ENCODE results near the gene AMBRA1.

AMBRA1 gene

DNA sequence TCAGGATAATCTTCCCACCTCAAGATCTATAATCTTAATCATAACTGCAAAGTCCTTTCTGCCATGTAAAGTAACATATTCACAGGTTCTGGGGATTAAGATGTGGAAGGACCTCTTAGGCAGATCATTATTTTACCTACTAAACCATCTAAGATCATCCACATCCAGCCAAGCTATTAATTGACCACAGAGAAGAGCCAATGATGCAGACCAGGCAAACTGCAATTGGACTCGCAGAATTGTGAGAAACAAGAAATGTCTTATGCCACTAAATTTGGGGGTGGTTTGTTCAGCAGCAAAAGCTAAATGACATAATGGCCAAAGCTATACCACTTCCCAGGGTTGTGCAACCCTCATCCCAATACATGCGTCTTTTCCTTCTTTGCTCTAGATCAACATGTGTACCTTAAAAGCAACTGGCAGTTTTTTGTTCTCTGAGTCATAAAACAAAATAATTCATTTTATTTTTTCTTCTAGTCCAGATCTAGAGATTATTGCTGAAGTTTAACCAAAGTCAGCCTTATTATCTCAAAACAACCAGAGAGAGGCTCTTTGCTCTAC is 113.6 kb downstream of the AMBRA1 start:
- ATAC-seq = peak; percentile 54
- TF ChIP-seq ZNF8 (CRISPR knock-in tag; IDR thresholded peaks at IDR 0.05) (no peak), ARNTL (CRISPR knock-in tag; IDR thresholded peaks at IDR 0.05; ENCODE audit: borderline replicate concordance, low read depth) (no peak), ESRRG (CRISPR knock-in tag; IDR thresholded peaks at IDR 0.05) (no peak), ZFP30 (CRISPR knock-in tag; IDR thresholded peaks at IDR 0.05) (no peak), GLIS3 (CRISPR knock-in tag; IDR thresholded peaks at IDR 0.05) (no peak), ISL1 (CRISPR knock-in tag; IDR thresholded peaks at IDR 0.05) (no peak), RARB (CRISPR knock-in tag; IDR thresholded peaks at IDR 0.05) (no peak), OSR1 (CRISPR knock-in tag; IDR thresholded peaks at IDR 0.05) (no peak), CSRNP3 (CRISPR knock-in tag; IDR thresholded peaks at IDR 0.05) (no peak), CSDC2 (CRISPR knock-in tag; IDR thresholded peaks at IDR 0.05) (no peak), TOX (CRISPR knock-in tag; IDR thresholded peaks at IDR 0.05; ENCODE audit: borderline replicate concordance) (no peak), ZNF565 (CRISPR knock-in tag; conservative IDR thresholded peaks at IDR 0.05; ENCODE audit: low read depth) (no peak), SNAI2 (CRISPR knock-in tag; IDR thresholded peaks at IDR 0.05) (no peak), ZFP3 (CRISPR knock-in tag; IDR thresholded peaks at IDR 0.05) (no peak), BACH2 (CRISPR knock-in tag; IDR thresholded peaks at IDR 0.05; ENCODE audit: borderline replicate concordance) (no peak), ZC3H10 (CRISPR knock-in tag; IDR thresholded peaks at IDR 0.05) (no peak), PPARA (CRISPR knock-in tag; IDR thresholded peaks at IDR 0.05; ENCODE audit: borderline replicate concordance) (no peak), TCF4 (CRISPR knock-in tag; IDR thresholded peaks at IDR 0.05; ENCODE audit: borderline replicate concordance) (no peak)
- TF ChIP-seq, protein P1, sequence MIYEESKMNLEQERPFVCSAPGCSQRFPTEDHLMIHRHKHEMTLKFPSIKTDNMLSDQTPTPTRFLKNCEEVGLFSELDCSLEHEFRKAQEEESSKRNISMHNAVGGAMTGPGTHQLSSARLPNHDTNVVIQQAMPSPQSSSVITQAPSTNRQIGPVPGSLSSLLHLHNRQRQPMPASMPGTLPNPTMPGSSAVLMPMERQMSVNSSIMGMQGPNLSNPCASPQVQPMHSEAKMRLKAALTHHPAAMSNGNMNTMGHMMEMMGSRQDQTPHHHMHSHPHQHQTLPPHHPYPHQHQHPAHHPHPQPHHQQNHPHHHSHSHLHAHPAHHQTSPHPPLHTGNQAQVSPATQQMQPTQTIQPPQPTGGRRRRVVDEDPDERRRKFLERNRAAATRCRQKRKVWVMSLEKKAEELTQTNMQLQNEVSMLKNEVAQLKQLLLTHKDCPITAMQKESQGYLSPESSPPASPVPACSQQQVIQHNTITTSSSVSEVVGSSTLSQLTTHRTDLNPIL (CRISPR knock-in tag; IDR thresholded peaks at IDR 0.05; ENCODE audit: low read depth) = no peak
- TF ChIP-seq, protein P2, sequence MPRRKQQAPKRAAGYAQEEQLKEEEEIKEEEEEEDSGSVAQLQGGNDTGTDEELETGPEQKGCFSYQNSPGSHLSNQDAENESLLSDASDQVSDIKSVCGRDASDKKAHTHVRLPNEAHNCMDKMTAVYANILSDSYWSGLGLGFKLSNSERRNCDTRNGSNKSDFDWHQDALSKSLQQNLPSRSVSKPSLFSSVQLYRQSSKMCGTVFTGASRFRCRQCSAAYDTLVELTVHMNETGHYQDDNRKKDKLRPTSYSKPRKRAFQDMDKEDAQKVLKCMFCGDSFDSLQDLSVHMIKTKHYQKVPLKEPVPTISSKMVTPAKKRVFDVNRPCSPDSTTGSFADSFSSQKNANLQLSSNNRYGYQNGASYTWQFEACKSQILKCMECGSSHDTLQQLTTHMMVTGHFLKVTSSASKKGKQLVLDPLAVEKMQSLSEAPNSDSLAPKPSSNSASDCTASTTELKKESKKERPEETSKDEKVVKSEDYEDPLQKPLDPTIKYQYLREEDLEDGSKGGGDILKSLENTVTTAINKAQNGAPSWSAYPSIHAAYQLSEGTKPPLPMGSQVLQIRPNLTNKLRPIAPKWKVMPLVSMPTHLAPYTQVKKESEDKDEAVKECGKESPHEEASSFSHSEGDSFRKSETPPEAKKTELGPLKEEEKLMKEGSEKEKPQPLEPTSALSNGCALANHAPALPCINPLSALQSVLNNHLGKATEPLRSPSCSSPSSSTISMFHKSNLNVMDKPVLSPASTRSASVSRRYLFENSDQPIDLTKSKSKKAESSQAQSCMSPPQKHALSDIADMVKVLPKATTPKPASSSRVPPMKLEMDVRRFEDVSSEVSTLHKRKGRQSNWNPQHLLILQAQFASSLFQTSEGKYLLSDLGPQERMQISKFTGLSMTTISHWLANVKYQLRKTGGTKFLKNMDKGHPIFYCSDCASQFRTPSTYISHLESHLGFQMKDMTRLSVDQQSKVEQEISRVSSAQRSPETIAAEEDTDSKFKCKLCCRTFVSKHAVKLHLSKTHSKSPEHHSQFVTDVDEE (CRISPR knock-in tag; IDR thresholded peaks at IDR 0.05) = no peak

DNA sequence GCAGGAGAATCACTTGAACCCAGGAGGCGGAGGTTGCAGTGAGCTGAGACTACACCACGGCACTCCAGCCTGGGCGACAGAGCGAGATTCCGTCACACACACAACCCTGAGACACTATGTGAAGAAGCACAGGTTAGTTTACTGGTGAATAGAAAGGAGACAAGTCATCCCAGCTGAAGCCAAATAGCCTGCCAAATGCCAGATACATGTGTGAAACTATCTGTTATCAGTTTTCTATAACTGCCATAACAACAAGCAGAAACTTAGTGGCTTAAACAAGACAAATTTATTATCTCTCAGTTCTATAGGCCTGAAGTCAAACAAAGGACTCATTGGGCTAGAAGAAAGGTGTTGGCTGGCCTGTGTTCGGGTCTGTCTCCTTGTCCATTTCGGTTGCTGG is 114.2 kb downstream of the AMBRA1 start:
- no peak for ATAC-seq
- no peak for TF ChIP-seq BACH2 (CRISPR knock-in tag; IDR thresholded peaks at IDR 0.05; ENCODE audit: borderline replicate concordance)
- TF ChIP-seq ZNF8 (CRISPR knock-in tag; IDR thresholded peaks at IDR 0.05) = no peak

DNA sequence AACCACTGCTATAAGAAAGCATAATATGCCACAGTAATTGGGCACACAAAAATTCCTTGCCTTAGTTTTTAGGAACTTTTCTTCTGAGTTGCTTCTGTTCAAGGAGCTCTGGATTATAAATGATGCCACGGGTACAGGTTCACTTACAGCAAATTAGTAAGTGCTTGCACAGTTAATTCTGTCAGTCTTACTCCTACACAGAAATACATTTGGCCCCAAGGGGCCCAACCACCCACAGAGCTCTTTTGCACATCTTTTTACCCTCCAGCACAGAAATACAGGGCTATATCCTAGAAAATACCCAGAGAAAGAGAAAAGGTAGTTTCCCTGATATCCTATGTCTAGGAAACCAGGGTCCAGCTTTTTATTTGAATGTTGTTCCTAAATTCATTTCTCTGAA is 115.6 kb downstream of the AMBRA1 start:
- TF ChIP-seq ESRRG (CRISPR knock-in tag; IDR thresholded peaks at IDR 0.05) = no peak
- TF ChIP-seq, protein P3, sequence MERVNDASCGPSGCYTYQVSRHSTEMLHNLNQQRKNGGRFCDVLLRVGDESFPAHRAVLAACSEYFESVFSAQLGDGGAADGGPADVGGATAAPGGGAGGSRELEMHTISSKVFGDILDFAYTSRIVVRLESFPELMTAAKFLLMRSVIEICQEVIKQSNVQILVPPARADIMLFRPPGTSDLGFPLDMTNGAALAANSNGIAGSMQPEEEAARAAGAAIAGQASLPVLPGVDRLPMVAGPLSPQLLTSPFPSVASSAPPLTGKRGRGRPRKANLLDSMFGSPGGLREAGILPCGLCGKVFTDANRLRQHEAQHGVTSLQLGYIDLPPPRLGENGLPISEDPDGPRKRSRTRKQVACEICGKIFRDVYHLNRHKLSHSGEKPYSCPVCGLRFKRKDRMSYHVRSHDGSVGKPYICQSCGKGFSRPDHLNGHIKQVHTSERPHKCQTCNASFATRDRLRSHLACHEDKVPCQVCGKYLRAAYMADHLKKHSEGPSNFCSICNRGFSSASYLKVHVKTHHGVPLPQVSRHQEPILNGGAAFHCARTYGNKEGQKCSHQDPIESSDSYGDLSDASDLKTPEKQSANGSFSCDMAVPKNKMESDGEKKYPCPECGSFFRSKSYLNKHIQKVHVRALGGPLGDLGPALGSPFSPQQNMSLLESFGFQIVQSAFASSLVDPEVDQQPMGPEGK (CRISPR knock-in tag; IDR thresholded peaks at IDR 0.05; ENCODE audit: borderline replicate concordance) = no peak
- no peak for TF ChIP-seq CSDC2 (CRISPR knock-in tag; IDR thresholded peaks at IDR 0.05)
- TF ChIP-seq ZNF70 (CRISPR knock-in tag; IDR thresholded peaks at IDR 0.05) = no peak
- TF ChIP-seq CSRNP3 (CRISPR knock-in tag; IDR thresholded peaks at IDR 0.05) = no peak
- no peak for ATAC-seq

All from SK-N-SH treated with all-trans-retinoic acid at 6 μM for 48 hours (cell line).